GM18951 (cell line): ENCODE measurements around the gene CLEC4E.

Experiments
- POLR2A ChIP-seq: IDR thresholded peaks from 4 replicates; pipeline ENCODE4 v1.6.1; 2011; ENCODE audit warnings: mild to moderate bottlenecking; ENCODE audit not compliant: insufficient read length, insufficient read depth; ENCODE audit errors: extremely low read depth
- in situ Hi-C: fragments of 300-500 bp; cut with MboI; formaldehyde crosslinking; loops from one replicate; pipeline ENCODE4 v1.12.0; 2022; ENCODE audit warnings: low sequenced_read_pairs, mixed read lengths, inconsistent platforms; ENCODE audit not compliant: unreplicated experiment

CLEC4E gene

DNA sequence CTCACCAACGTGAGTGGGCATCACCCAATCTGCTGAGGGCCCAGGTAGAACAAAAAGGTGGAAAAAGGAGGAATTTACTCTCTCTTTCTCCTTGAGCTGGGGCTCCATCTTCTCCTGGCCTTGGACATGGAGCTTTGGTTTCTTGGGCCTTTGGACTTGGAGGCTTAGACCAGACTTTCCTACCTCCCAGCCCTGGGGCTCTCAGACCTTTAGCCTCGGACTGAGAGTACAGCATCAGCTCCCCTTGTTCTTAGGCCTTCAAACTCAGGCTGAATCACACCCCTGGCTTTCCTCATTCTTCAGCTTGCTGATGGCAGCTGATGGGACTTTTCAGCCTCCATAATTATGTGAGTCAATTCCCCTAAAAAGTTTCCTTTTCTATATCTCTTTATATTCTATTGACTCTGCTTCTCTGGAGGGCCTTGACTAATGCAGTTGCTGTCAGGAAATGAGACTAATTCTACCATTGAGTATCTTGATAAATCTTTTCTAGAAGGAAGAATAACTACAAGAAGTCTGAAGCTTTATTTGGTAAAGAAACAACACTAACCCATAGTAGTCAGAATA, 15.9 kb upstream of the CLEC4E start:
- TF ChIP-seq POLR2A, result no peak
- in situ Hi-C loops, result no loop called here

DNA sequence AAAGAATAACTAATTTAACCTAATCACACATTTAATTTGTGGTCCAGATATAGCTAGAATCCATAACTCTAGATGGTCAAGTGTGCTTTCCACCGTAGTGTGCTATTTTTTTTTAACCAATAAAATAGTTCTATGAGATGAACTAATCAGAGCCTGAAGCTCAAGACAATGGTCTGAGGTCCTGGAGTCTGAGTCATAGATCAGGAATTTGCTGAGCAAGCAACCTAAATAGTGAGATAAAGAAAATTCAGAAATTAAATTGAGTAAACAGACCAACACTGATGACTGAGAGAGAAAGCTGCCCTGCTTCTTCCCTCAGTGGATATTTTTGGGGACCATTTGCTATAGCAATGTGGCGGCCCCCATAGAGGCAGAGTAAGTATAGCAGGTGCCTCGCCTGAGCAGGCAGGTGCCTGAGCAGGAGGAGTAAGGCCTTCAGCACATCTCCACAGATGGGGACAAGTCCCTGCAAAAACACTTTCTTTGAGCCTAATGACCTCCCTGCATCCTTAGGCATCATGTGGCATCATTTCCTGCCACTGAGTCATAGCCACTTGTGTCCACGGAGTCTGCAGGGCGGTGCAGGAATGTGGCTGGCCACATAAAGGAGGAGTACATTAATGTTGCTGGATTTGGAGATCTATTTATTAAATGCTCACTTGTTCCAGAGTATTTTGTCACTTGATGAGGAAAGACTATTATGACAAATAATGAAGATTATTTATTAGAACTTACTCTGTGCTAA, 13.9 kb upstream of the CLEC4E start:
- no peak for TF ChIP-seq POLR2A
- in situ Hi-C loops, result no loop called here

DNA sequence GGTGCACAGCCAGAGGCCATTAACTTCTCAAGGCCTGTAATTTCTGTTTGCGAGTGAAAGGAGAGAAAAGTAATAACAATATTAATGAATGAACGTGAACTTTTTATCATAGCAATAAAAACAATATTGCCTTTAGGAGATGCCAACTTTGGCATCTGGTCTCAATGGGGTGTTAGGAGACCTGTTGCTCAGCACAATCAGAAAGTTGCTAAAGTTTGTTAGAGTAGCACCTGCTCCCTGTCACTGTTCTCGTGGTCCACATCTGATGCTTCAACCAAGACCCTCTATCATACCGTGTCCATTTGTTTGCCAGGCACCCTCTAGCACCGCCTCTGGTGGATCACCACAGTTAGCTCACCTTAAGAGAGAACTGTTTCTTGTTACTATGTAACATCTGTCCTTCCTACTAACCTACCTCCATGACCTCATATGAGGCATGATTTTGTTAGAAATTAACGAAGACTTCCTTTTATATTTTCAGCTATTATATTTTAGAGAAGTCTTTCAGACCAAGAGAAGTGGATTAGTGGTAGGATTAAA, 12.5 kb upstream of the CLEC4E start:
- in situ Hi-C loops, result no loop called here
- TF ChIP-seq POLR2A, result no peak

DNA sequence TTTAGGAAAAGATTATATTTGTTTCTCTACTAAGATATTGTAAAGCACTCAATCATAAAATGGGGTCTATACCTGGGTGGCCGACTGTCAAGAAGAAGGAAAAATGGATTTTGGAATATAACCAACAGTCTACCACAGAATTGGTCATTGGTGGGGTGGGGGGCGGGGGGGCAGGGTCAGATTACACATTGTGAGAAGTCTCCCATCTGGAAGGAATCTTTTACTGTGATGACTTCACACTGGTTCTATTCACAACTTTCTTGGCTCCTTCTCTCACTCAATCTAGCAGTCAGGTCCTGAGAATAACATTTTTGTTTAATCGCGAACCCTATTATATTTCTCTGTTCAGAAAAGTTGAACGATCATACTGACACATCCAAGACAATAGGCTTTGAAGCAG, 8.7 kb upstream of the CLEC4E start:
- TF ChIP-seq POLR2A, result no peak
- in situ Hi-C loops, result loop anchor here (25.0 kb wide), 2 partner anchors 338 to 488 kb away; no protein-coding TSS in a partner anchor

DNA sequence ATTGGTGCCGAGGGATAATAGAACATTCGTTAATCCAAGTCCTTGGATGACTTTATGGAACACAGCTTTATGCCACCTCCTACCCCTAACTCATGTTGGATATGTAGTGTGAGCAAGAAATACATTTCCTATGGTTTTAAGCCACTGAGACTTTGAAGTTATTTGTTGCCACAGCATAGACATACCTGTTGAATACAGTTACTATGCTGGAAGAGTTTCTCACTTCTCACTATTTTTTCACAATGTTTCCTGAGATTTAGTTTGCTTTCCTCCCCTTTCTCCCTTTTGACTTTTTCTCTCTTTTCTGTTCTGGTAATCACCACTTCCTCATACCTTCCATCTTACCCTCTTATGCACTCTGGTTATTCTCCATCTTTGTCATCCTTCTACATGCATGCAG, 7.5 kb upstream of the CLEC4E start:
- no peak for TF ChIP-seq POLR2A
- in situ Hi-C loops, result loop anchor here (25.0 kb wide), 2 partner anchors 339 to 489 kb away; no protein-coding TSS in a partner anchor

DNA sequence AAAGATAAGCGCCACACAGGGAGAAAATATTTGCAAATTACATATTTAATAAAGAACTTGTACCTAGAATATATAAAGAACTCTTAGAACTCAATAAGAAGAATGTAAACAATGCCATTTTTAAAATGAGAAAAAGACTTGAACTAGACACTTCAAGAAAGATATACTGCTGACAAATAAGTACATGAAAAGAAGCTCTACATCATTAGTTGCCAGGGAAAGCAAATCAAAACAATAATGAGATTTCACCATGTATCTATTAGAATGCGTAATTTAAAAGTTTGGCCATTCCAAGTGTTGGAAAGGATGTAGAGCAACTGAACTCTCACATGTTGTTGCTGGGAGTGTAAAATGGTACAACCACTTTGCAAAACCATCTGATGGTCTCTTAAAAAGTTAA, 6.9 kb upstream of the CLEC4E start:
- in situ Hi-C loops, result loop anchor here (25.0 kb wide), 2 partner anchors 340 to 490 kb away; no protein-coding TSS in a partner anchor
- TF ChIP-seq POLR2A, result no peak

DNA sequence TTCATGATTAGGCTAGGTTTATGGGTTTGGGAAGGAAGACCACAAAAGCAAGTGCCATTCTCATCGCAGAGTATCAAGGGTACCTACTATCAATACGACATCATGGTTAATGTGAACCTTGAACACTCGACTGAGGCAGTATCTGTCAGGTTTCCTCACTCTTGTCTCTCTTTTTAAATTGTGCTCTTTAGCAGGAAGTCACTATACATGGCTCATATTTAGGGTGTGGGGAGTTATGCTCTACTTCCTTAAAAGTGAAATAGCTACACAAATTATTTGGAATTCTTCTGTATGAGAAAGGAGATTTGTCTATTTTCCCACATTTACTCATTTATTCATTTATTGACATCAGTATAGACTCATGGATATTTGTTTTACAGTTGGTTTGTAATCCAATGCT, 5.9 kb upstream of the CLEC4E start:
- in situ Hi-C loops, result loop anchor here (25.0 kb wide), 2 partner anchors 341 to 491 kb away; no protein-coding TSS in a partner anchor
- no peak for TF ChIP-seq POLR2A

DNA sequence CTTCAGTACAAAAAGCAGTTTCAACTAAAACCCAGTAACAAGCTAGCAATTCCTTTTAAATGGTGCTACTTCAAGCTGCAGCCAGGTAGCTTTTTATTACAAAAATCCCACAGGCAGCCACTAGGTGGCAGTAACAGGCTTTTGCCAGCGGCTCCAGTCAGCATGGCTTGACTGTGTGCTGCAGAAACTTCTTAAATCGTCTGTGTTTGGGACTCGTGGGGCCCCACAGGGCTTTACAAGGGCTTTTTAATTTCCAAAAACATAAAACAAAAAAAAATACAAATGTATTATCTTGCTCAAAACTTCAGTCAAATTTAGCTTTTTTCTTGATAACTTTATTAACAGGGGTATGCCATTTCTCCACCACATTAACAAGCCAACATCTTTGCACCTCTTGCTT, 3.6 kb upstream of the CLEC4E start:
- in situ Hi-C loops, result loop anchor here (25.0 kb wide), 2 partner anchors 343 to 493 kb away; no protein-coding TSS in a partner anchor
- TF ChIP-seq POLR2A, result no peak

DNA sequence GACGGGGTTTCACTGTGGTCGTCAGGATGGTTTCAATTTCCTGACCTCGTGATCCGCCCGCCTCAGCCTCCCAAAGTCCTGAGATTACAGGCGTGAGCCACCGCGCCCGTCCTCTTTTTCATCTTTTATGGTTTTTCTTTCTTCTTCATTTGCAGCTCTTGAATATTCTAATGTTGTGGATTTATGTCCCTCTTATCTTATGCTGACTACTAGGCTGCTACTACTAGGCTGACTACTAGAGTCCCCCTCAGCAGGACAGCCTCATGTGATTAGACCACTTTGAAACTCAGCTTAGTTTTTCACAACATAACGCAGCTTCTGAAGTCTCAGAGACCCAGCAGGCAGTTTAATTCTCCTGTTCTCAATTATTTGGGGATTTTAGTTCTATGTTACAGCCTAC, 857 bp upstream of the CLEC4E start:
- no peak for TF ChIP-seq POLR2A
- in situ Hi-C loops, result loop anchor here (25.0 kb wide), 2 partner anchors 346 to 496 kb away; no protein-coding TSS in a partner anchor

DNA sequence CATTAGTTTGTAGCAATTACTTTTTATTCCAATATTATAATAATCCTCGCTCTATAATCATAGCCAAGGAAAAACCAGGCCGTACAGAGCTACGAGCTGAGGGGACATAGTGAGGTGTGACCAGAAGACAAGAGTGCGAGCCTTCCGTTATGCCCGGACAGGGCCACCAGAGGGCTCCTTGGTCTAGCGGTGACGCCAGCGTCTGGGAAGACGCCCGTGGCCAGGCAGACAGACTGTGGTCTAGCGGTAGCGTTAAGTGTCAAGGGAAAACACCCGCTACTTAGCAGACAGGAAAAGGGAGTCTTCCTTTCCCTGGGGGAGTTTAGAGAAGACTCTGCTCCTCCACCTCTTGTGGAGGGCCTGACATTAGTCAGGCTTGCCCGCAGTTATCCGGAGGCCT, 2.9 kb downstream of the CLEC4E start:
- in situ Hi-C loops, result loop anchor here (25.0 kb wide), 2 partner anchors 349 to 499 kb away; no protein-coding TSS in a partner anchor

DNA sequence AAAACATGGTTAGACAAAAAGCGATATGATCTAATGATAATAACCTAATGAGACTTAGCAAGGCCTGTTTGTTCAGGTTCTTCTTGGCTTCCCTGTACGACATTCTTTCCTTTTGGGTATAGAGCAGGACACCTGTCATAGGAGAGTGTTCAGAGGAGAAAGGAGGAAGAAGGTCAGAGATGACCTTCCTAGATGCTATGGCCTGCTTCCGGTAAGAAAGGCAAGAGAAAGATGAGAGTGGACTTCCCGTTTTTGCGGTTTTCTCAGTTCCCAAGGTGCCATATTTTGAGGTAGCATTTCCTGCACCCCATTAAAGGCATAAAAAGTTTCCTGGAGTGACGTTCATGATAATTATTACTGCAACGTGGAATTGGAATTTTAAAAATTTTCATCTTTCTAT, 8.7 kb downstream of the CLEC4E start:
- in situ Hi-C loops, result loop anchor here (25.0 kb wide), 2 partner anchors 355 to 505 kb away; no protein-coding TSS in a partner anchor
- no peak for TF ChIP-seq POLR2A

DNA sequence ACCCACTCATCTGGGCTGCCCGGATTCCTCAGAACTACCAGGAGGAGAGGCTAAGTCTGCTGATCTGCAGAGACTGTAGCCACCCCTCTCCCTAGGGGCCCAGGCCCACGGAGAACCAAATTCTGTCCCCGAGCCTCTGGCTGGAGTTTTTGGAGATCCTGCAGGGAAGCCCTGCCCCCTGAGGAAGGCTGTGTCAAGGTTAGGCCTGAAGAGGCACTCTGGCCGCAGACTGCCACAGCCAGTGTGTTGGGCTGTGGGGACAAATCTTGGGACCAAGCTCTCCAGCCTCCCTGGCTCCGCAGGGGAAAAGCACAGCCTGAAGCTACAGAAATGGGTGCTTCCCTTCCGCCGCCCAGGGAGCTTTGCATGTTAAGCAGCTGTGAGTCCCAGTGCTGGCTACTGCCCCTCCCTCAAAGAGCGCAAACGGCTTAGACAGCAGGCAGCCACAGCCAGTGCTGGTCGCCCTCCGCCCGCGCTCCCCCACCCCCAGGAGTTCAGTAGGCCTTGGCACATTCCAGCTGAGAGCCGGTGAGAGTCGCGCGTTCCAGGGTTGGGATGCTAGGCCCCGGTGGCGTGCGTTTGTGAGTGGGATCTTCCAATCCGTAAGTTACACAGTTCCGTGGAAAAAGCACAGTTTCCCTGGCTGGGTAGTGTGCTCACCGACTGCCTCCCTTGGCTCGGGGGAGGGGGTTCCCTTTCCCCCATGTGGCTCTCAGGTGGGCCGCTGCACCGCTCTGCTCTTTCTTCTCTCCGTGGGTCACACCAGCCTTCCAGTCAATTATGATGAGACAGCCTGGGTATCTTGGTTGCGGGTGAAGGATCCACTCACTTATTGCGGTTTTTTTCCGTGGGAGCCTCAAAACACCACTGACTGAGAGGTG, 13.2 kb downstream of the CLEC4E start:
- in situ Hi-C loops, result loop anchor here (25.0 kb wide), 2 partner anchors 360 to 510 kb away; no protein-coding TSS in a partner anchor
- TF ChIP-seq POLR2A, result no peak

DNA sequence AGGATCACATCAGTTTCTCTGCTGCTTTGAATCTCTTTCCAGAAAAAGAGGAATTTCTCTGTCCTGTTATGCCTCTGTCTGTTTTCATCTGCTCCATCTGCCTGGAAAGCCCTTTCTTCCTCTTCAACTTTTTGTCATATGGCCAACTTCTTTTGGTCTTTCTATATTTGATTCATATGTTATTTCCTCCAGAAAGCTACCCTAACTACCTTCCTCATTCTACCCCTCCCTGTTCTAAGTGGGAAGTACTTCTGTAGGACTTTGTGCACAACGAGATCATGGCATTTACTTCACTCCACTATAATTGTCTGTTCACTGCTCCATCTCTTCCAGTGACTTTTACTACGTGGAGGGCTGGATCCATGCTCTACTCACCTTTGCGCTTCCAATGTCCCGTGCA, 21.5 kb downstream of the CLEC4E start:
- in situ Hi-C loops, result no loop called here
- no peak for TF ChIP-seq POLR2A
